Liver (tissue), 3 donors: ENCODE data around the gene NKD2.

ENCODE experiments used
- CTCF ChIP-seq: fragments of 150-350 bp; IDR thresholded peaks from 2 replicates; pipeline ENCODE4 v1.5.1; 2017; ENCODE audit warnings: improper control_type of control experiment, low read depth, low read length; ENCODE audit not compliant: missing input control
- SP1 ChIP-seq: IDR thresholded peaks from 2 replicates; pipeline ENCODE4 v1.6.1; 2018; ENCODE audit warnings: antibody characterized with exemption, mild to moderate bottlenecking
- YY1 ChIP-seq: IDR thresholded peaks from 2 replicates; pipeline ENCODE4 v1.6.1; 2016; ENCODE audit warnings: antibody characterized with exemption, mild to moderate bottlenecking
- TF ChIP-seq, protein P1 (sequence below): IDR thresholded peaks from 2 replicates; pipeline ENCODE4 v1.6.1; 2016; ENCODE audit warnings: antibody characterized with exemption
- TF ChIP-seq, protein P2 (sequence below): IDR thresholded peaks from 2 replicates; pipeline ENCODE4 v1.6.1; 2016; ENCODE audit warnings: antibody characterized with exemption
- donor health status: healthy.
- donor health status: healthy.

DNA sequence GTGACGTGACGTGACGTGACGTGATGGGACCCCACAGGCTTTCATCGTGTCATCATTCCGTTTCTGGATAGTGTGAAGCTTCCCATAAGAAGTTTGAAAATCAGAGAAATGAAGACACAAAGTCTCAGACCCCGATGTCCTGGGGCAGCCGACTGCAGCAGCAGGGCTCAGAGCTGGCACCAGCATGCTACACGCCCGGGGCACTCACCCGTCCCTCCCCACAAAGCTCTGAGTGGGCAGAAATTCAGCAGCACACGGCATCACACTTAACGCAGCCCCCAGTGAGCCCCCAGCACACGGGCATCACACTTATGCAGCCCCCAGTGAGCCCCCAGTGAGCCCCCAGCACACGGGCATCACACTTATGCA, 61.1 kb downstream of the NKD2 start:
- TF ChIP-seq, protein P1, sequence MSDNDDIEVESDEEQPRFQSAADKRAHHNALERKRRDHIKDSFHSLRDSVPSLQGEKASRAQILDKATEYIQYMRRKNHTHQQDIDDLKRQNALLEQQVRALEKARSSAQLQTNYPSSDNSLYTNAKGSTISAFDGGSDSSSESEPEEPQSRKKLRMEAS = no peak
- TF ChIP-seq YY1 (no peak), SP1 (no peak), CTCF (no peak)
- TF ChIP-seq, protein P2, sequence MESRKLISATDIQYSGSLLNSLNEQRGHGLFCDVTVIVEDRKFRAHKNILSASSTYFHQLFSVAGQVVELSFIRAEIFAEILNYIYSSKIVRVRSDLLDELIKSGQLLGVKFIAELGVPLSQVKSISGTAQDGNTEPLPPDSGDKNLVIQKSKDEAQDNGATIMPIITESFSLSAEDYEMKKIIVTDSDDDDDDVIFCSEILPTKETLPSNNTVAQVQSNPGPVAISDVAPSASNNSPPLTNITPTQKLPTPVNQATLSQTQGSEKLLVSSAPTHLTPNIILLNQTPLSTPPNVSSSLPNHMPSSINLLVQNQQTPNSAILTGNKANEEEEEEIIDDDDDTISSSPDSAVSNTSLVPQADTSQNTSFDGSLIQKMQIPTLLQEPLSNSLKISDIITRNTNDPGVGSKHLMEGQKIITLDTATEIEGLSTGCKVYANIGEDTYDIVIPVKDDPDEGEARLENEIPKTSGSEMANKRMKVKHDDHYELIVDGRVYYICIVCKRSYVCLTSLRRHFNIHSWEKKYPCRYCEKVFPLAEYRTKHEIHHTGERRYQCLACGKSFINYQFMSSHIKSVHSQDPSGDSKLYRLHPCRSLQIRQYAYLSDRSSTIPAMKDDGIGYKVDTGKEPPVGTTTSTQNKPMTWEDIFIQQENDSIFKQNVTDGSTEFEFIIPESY = no peak
